A549 (cell line): ENCODE data around the gene CELF2. TPM values are rescaled to one million over a fixed set of nuclear protein-coding genes. Genes with fewer than 3 reads are reported as not detected.
"Not testable (repeated sequence)": the region's sequence is repeated elsewhere in the genome, so short reads cannot be mapped to it uniquely, and the experiment has no call there.

ENCODE experiments used
- ATAC-seq, 2 experiments: fragments of 200-7000 bp in 1 of 2; fragments of >200 bp in 1 of 2; cut with Nextera tagmentation in 1 of 2; cut with Tn5 transposase in 1 of 2; 3 replicates each; pipeline versions ENCODE4 v1.8.0 to v1.9.1; 2018 to 2020; ENCODE audit warnings: mild to moderate bottlenecking in 1 of 2, moderate library complexity in 1 of 2
- CTCF ChIA-PET: fragments of 300-600 bp; sonication (Branson Sonifier 250); formaldehyde crosslinking; extraction: SDS; loops from one replicate; lab custom pipeline; 2021; ENCODE audit warnings: antibody characterized with exemption, inconsistent platforms; lab: Yijun Ruan, JAX
- POLR2A ChIA-PET: fragments of 350-600 bp; formaldehyde crosslinking; extraction: SDS; loops from one replicate; lab custom pipeline; 2021; ENCODE audit warnings: antibody characterized with exemption, inconsistent platforms; lab: Yijun Ruan, JAX
- DNase-seq, 2 experiments: peaks; one replicate each; pipeline versions ENCODE4 v3.0.0 to v3.0.0-alpha.2; 2011 to 2016; ENCODE audit warnings: low read depth in 1 of 2, low spot score in 1 of 2
- FAIRE-seq: peaks from 2 replicates; lab custom pipeline; 2011; peaks lifted over from hg19 to GRCh38; lab: Jason Lieb, UNC
- H3K27ac ChIP-seq, 2 experiments: fragments of >200 bp; sonication (Bioruptor Twin); formaldehyde crosslinking; 3 replicates each; pipeline ENCODE4 v1.5.1; 2016 to 2017
- H3K4me1 ChIP-seq: fragments of >200 bp; sonication (Bioruptor Twin); formaldehyde crosslinking; 3 replicates; pipeline ENCODE4 v1.6.1; 2016
- H3K4me2 ChIP-seq: fragments of >200 bp; sonication (Bioruptor Twin); formaldehyde crosslinking; 3 replicates; pipeline ENCODE4 v1.6.1; 2016
- H3K4me3 ChIP-seq: fragments of >200 bp; sonication (Bioruptor Twin); formaldehyde crosslinking; 3 replicates; pipeline ENCODE4 v1.5.1; 2016
- H3K9me3 ChIP-seq: fragments of >200 bp; sonication (Bioruptor Twin); formaldehyde crosslinking; 3 replicates; pipeline ENCODE4 v1.6.1; 2016
- BHLHE40 ChIP-seq: IDR thresholded peaks from 2 replicates; pipeline ENCODE4 v1.6.1; 2012; ENCODE audit warnings: low read depth, low read length, inconsistent platforms
- CBX2 ChIP-seq: fragments of 200-600 bp; sonication (generic); IDR thresholded peaks from 2 replicates; pipeline ENCODE4 v1.6.1; 2016; ENCODE audit warnings: low read depth, mild to moderate bottlenecking, borderline replicate concordance
- CEBPB ChIP-seq, 2 experiments: fragments of >200 bp in 1 of 2; sonication (Bioruptor Twin) in 1 of 2; formaldehyde crosslinking in 1 of 2; IDR thresholded peaks; 2 replicates each; pipeline ENCODE4 v1.6.1; 2012 to 2016
- CHD4 ChIP-seq: fragments of 200-600 bp; sonication (generic); IDR thresholded peaks from 2 replicates; pipeline ENCODE4 v1.6.1; 2016; ENCODE audit warnings: antibody characterized with exemption, mild to moderate bottlenecking, borderline replicate concordance
- EHF ChIP-seq: fragments of 250-450 bp; sonication (Bioruptor Pico); IDR thresholded peaks from 2 replicates; pipeline ENCODE4 v1.5.0; 2020; ENCODE audit warnings: mild to moderate bottlenecking
- ELK1 ChIP-seq: fragments of 150-350 bp; IDR thresholded peaks from 2 replicates; pipeline ENCODE4 v1.6.1; 2014; ENCODE audit warnings: low read depth, mild to moderate bottlenecking, low read length
- GATA3 ChIP-seq: IDR thresholded peaks from 2 replicates; pipeline ENCODE4 v1.6.1; 2012; ENCODE audit warnings: borderline replicate concordance
- HOXA7 ChIP-seq: fragments of 250-450 bp; sonication (Bioruptor Pico); IDR thresholded peaks from 2 replicates; pipeline ENCODE4 v1.5.0; 2020; ENCODE audit warnings: mild to moderate bottlenecking, moderate library complexity
- HOXB5 ChIP-seq: fragments of 250-450 bp; sonication (Bioruptor Pico); IDR thresholded peaks from 2 replicates; pipeline ENCODE4 v1.5.0; 2020; ENCODE audit warnings: mild to moderate bottlenecking, moderate library complexity
- JUN ChIP-seq, 2 experiments: fragments of >200 bp; sonication (Bioruptor Twin); formaldehyde crosslinking; IDR thresholded peaks; 2 replicates in 1 of 2; 3 replicates in 1 of 2; pipeline ENCODE4 v1.6.1; 2016 to 2017
- KDM5A ChIP-seq: fragments of 200-600 bp; sonication (generic); IDR thresholded peaks from 2 replicates; pipeline ENCODE4 v1.6.1; 2016; ENCODE audit warnings: antibody characterized with exemption, mild to moderate bottlenecking
- MAFK ChIP-seq: fragments of 450-650 bp; IDR thresholded peaks from 2 replicates; pipeline ENCODE4 v1.6.1; 2014; ENCODE audit not compliant: partially characterized antibody
- MAZ ChIP-seq: fragments of 150-350 bp; IDR thresholded peaks from 2 replicates; pipeline ENCODE4 v1.6.1; 2014; ENCODE audit warnings: antibody characterized with exemption, low read depth, low read length, borderline replicate concordance
- NR3C1 ChIP-seq: fragments of >200 bp; sonication (Bioruptor Twin); formaldehyde crosslinking; IDR thresholded peaks from 3 replicates; pipeline ENCODE4 v1.6.1; 2017
- POLR2AphosphoS2 ChIP-seq: conservative IDR thresholded peaks from 2 replicates; pipeline ENCODE4 v1.6.1; 2012; ENCODE audit warnings: low read length, improper control_type of control experiment, inconsistent platforms
- TP53 ChIP-seq: fragments of 250-450 bp; sonication (Bioruptor Pico); IDR thresholded peaks from 2 replicates; pipeline ENCODE4 v1.5.0; 2021; ENCODE audit warnings: mild to moderate bottlenecking, moderate library complexity
- ZC3H11A ChIP-seq: fragments of 450-650 bp; IDR thresholded peaks from 2 replicates; pipeline ENCODE4 v1.6.1; 2014; ENCODE audit warnings: antibody characterized with exemption, mild to moderate bottlenecking
- WGBS: methylation state at CpG from one replicate; pipeline ENCODE4 v1.1.6; 2017; ENCODE audit errors: missing lambda C conversion rate; 5-methylcytosine and 5-hydroxymethylcytosine counted together
- polyA plus RNA-seq, 4 experiments: library from polyadenylated mRNA; depleted of rRNA in 3 of 4; stranded (reverse); fragments of >200 nt; fragmentation: RNase III in 1 of 4; extraction: RNeasy Plus Mini Kit Qiagen cat#74134 plus additional on column Dnase treatment in 1 of 4; gene quantifications; 2 replicates in 3 of 4; 3 replicates in 1 of 4; pipeline ENCODE4 v1.2.3, GENCODE V29; 2011 to 2017
- TF ChIP-seq, protein P1 (sequence below): fragments of >200 bp; sonication (Bioruptor Twin); formaldehyde crosslinking; IDR thresholded peaks from 3 replicates; pipeline ENCODE4 v1.6.1; 2016

The CELF2 gene
- polyA plus RNA-seq, 2 of the 4 experiments (the other 2 are of a cell fraction) = 0.01 to 0.03 TPM

GRCh38 chr10:10995120-10995519 is 22.6 kb upstream of the CELF2 start:
- H3K4me1 ChIP-seq = no peaks in the 10 kb centered on the region
- TF ChIP-seq KDM5A = no peak
- TF ChIP-seq JUN (IDR thresholded peaks at IDR 0.05) = no peak
- TF ChIP-seq GATA3 = no peak
- TF ChIP-seq ZC3H11A = no peak
- TF ChIP-seq NR3C1 = no peak
- TF ChIP-seq, protein P1, sequence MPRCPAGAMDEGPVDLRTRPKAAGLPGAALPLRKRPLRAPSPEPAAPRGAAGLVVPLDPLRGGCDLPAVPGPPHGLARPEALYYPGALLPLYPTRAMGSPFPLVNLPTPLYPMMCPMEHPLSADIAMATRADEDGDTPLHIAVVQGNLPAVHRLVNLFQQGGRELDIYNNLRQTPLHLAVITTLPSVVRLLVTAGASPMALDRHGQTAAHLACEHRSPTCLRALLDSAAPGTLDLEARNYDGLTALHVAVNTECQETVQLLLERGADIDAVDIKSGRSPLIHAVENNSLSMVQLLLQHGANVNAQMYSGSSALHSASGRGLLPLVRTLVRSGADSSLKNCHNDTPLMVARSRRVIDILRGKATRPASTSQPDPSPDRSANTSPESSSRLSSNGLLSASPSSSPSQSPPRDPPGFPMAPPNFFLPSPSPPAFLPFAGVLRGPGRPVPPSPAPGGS = no peak
- no peak for TF ChIP-seq CHD4
- TF ChIP-seq BHLHE40 = no peak
- no peak for TF ChIP-seq ELK1
- no peak for TF ChIP-seq CEBPB (IDR thresholded peaks at IDR 0.05)
- TF ChIP-seq POLR2AphosphoS2 = no peak
- ChIA-PET CTCF (interaction anchor here (1.1 kb wide), 1 partner anchor 20 kb away, joined by 3 read pairs; no protein-coding TSS in a partner anchor), POLR2A (no interaction called here)
- no peak overlapping the region for H3K4me3 ChIP-seq
- ATAC-seq (no peak), FAIRE-seq (no peak), DNase-seq (no peak)
- no peak overlapping the region for H3K27ac ChIP-seq
- WGBS = 2% methylated on average over 5 of the region's 5 CpGs
- H3K9me3 ChIP-seq = no peaks in the 10 kb centered on the region
- H3K4me2 ChIP-seq = no peak overlapping the region

- no peak overlapping the region for H3K4me3 ChIP-seq
- TF ChIP-seq TP53 (no peak), HOXB5 (no peak), HOXA7 (CRISPR knock-in tag) (no peak), EHF (CRISPR knock-in tag) (no peak), CBX2 (no peak), MAZ (no peak), CHD4 (no peak)
- no peak overlapping the region for H3K27ac ChIP-seq
- H3K4me2 ChIP-seq = no peak overlapping the region
- ChIA-PET POLR2A (no interaction called here), CTCF (no interaction called here)
- 3% methylated on average over 7 of the region's 7 CpGs for WGBS
- FAIRE-seq (no peak), DNase-seq (no peak), ATAC-seq (no peak)
- H3K9me3 ChIP-seq = no peaks in the 10 kb centered on the region
- no peaks in the 10 kb centered on the region for H3K4me1 ChIP-seq
These were observed 20.6 kb upstream of the CELF2 start for GRCh38 chr10:10996966-10997620.

DNA sequence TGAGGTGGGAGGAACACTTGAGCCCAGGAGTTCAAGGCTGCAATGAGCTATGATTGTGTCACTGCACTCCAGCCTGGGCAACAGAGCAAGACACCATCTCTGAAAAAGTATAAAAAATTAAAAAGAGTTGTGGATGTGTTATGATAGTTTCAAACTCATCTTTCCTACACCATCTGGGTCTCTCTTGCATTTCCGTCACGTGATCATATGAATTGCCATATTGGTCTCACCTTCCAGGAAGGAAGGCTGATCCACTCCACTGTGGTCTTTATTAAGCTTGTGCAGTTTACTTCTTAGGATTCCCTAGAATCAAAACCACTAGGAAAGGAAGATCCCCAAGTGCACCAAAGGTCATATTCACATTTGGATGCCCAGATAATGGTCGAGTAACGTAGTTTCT is 18.2 kb upstream of the CELF2 start:
- ATAC-seq, H3K4me1 ChIP-seq, H3K4me2 ChIP-seq, H3K27ac ChIP-seq, H3K4me3 ChIP-seq, H3K9me3 ChIP-seq, DNase-seq, FAIRE-seq, POLR2A ChIA-PET: not testable (repeated sequence)
- 31% methylated on average over 4 of the region's 4 CpGs for WGBS
- CTCF ChIA-PET = interaction anchor here (1.1 kb wide), 1 partner anchor 14 kb away, joined by 5 read pairs; no protein-coding TSS in a partner anchor

DNA sequence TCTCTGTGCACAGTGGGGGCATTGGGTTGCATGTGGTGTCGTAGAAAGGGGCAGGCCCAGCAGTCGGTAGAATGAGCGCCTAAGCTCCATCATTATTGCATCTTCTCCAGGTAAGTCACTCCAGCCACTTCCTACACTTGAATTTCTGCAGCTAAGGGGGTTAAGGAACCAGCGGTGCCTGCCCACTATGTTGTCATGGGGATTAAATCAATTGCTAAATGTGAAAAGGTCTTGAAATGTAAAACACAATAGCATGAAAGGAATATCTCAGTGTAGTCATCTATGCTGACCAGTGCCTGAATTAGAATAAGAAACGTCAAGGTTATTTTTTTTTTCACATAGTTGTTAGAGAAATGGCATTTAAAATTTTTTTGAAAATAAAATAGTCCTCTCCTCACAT is 15.2 kb upstream of the CELF2 start:
- H3K27ac ChIP-seq = no peak overlapping the region
- H3K4me2 ChIP-seq = no peak overlapping the region
- no peak for DNase-seq
- no peak overlapping the region for H3K4me3 ChIP-seq
- TF ChIP-seq, protein P1 = no peak
- no peak for TF ChIP-seq MAFK
- TF ChIP-seq CEBPB (IDR thresholded peaks at IDR 0.05) = no peak
- ChIA-PET CTCF (no interaction called here), POLR2A (no interaction called here)
- no peak for FAIRE-seq
- no peak for ATAC-seq
- no peaks in the 10 kb centered on the region for H3K4me1 ChIP-seq
- WGBS = 5% methylated on average over 5 of the region's 5 CpGs
- no peaks in the 10 kb centered on the region for H3K9me3 ChIP-seq
